ENCODE data around the gene HIPK4.

GRCh38 chr19:40410030-40410389, 20.0 kb upstream of the HIPK4 start:
- TF ChIP-seq, protein P1, sequence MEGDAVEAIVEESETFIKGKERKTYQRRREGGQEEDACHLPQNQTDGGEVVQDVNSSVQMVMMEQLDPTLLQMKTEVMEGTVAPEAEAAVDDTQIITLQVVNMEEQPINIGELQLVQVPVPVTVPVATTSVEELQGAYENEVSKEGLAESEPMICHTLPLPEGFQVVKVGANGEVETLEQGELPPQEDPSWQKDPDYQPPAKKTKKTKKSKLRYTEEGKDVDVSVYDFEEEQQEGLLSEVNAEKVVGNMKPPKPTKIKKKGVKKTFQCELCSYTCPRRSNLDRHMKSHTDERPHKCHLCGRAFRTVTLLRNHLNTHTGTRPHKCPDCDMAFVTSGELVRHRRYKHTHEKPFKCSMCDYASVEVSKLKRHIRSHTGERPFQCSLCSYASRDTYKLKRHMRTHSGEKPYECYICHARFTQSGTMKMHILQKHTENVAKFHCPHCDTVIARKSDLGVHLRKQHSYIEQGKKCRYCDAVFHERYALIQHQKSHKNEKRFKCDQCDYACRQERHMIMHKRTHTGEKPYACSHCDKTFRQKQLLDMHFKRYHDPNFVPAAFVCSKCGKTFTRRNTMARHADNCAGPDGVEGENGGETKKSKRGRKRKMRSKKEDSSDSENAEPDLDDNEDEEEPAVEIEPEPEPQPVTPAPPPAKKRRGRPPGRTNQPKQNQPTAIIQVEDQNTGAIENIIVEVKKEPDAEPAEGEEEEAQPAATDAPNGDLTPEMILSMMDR (conservative IDR thresholded peaks at IDR 0.05; ENCODE audit: low read depth, low read length), result no peak
- no peak for TF ChIP-seq EZH2 (IDR thresholded peaks at IDR 0.05; ENCODE audit: borderline replicate concordance, low read depth, low read length, poor library complexity, severe bottlenecking)
